ENCODE results near the gene PRKCH. TPM values are rescaled to one million over a fixed set of nuclear protein-coding genes. Genes with fewer than 3 reads are reported as not detected.
A peak's percentile ranks its signal among the peaks of the same experiment; 100 is the strongest.

Gene PRKCH
- total RNA-seq, 1 donor from 2014 or later = 43.0 TPM

DNA sequence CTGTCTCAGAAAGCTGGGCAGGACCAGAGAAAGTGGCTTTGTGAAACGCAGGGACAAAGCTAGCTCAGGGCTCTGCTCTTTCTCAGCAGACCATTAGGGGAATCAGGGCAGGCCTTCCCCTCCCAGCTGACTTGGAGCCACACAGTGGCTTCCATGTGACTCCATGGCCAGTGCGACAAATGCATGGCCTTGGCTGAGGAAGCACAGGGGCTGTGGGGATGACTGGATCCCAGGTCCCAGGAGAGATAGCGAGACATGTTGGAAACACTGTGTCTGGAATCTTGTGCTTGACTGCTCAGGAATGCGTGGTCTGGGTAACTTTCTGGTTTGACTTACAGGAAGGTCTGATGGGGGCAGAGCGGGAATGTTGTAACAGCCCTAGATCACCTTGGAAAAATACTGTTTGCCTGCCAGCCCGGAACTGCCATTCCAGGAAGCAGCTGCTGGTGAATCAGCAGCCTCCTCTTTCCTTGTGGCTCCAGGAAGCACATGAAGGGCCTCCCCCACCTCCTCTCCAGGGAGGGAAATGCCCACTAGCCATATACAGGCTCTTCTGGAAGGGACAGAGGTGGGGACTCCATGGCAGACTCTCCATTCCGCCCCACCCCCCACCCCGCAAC is 240.4 kb downstream of the PRKCH start:
- no peak overlapping the region for H3K4me3 ChIP-seq
- H3K27me3 ChIP-seq = no peaks in the 10 kb centered on the region
- peak overlapping the region; percentile 85 for H3K27ac ChIP-seq
- peaks cover 73% of the 10 kb centered on the region for H3K4me1 ChIP-seq
- DNase-seq (ENCODE audit: extremely low spot score in 2 of 2) = peak in 1 of 2 donors; percentile 96
- H3K9me3 ChIP-seq = no peaks in the 10 kb centered on the region
- H3K36me3 ChIP-seq = no peaks in the 10 kb centered on the region
- TF ChIP-seq POLR2A (IDR thresholded peaks at IDR 0.05) = no peak
- TF ChIP-seq POLR2AphosphoS5 (IDR thresholded peaks at IDR 0.05; ENCODE audit: insufficient read depth in 1 of 2, low read depth in 1 of 2) = peak; percentile 76 to 89
- intact Hi-C loops (cut with DNase I) = no loop called here

DNA sequence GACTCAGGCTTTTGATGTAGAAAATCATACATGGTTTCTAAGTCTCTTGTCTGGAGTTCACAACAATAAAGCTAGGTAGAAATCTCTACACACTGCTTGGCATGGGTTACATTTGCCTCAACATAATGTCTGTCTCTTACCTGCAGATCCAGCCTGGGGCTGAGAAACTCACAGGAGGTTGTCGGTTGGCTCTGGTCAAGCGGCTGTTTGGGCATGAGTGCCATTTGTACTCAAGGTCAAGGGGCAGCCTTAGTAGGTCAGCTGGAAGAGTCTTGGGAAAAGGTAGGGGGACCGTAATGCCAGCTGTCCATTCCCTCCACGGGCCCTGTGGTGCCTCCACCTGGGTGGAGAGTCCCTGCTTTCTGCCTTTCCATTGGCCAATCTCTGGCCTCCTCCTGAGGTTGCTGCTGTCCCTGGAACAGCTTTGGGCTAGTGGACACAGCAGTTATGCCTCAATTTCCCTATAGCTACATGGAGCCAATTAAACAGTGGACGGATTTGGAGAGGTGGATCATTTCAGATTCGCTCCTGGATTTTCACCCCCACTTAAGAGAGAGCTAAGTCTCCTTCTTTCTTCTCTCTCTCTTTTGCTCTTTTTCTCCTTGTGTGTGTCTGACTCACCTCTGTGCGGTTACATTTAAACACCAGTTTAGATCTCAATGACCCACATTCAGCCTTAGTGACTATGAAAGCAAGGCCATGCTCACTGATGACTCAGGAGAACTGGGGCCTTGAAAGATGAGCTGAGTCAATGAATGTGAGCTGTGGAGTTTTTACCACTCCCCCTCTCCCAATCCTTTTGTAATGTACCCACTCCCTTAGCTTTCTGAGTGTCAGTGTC is 241.2 kb downstream of the PRKCH start:
- Histone ChIP-seq H3K4me3 (no peak overlapping the region), H3K27me3 (no peaks in the 10 kb centered on the region), H3K36me3 (no peaks in the 10 kb centered on the region), H3K27ac (peak overlapping the region; percentile 85), H3K9me3 (no peaks in the 10 kb centered on the region), H3K4me1 (peaks cover 74% of the 10 kb centered on the region)
- intact Hi-C loops (cut with DNase I) = no loop called here
- TF ChIP-seq, protein P1, sequence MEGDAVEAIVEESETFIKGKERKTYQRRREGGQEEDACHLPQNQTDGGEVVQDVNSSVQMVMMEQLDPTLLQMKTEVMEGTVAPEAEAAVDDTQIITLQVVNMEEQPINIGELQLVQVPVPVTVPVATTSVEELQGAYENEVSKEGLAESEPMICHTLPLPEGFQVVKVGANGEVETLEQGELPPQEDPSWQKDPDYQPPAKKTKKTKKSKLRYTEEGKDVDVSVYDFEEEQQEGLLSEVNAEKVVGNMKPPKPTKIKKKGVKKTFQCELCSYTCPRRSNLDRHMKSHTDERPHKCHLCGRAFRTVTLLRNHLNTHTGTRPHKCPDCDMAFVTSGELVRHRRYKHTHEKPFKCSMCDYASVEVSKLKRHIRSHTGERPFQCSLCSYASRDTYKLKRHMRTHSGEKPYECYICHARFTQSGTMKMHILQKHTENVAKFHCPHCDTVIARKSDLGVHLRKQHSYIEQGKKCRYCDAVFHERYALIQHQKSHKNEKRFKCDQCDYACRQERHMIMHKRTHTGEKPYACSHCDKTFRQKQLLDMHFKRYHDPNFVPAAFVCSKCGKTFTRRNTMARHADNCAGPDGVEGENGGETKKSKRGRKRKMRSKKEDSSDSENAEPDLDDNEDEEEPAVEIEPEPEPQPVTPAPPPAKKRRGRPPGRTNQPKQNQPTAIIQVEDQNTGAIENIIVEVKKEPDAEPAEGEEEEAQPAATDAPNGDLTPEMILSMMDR (IDR thresholded peaks at IDR 0.05) = no peak
- TF ChIP-seq POLR2AphosphoS5 (IDR thresholded peaks at IDR 0.05; ENCODE audit: insufficient read depth in 1 of 2, low read depth in 1 of 2) = peak in 1 of 2 donors; percentile 29
- DNase-seq (ENCODE audit: extremely low spot score in 2 of 2) = no peak

DNA sequence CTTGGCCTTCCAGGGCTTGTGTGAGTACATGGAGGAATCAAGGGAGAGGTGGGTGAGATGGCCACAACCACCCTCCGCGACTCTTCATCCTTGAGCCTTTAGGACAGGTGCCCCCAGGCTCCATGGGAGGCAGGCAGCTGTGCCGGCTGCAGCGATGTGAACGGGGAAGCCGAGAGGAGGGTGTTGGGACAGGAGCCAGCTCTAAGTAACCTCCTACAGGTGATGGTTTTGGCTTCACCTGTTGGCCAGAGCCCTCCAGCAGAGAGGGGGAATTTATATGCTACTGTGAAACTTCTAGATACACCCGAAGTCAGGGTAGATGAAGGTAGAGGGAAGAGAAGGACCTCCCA is 241.8 kb downstream of the PRKCH start:
- Histone ChIP-seq H3K36me3 (no peaks in the 10 kb centered on the region), H3K27ac (peak overlapping the region; percentile 85), H3K9me3 (no peaks in the 10 kb centered on the region), H3K4me1 (peaks cover 80% of the 10 kb centered on the region), H3K4me3 (no peak overlapping the region), H3K27me3 (no peaks in the 10 kb centered on the region)
- DNase-seq (ENCODE audit: extremely low spot score in 2 of 2) = no peak
- intact Hi-C loops (cut with DNase I) = no loop called here
- no peak for TF ChIP-seq POLR2A (IDR thresholded peaks at IDR 0.05)
- no peak for TF ChIP-seq POLR2AphosphoS5 (IDR thresholded peaks at IDR 0.05; ENCODE audit: insufficient read depth in 1 of 2, low read depth in 1 of 2)
- TF ChIP-seq, protein P1 (IDR thresholded peaks at IDR 0.05) = no peak

DNA sequence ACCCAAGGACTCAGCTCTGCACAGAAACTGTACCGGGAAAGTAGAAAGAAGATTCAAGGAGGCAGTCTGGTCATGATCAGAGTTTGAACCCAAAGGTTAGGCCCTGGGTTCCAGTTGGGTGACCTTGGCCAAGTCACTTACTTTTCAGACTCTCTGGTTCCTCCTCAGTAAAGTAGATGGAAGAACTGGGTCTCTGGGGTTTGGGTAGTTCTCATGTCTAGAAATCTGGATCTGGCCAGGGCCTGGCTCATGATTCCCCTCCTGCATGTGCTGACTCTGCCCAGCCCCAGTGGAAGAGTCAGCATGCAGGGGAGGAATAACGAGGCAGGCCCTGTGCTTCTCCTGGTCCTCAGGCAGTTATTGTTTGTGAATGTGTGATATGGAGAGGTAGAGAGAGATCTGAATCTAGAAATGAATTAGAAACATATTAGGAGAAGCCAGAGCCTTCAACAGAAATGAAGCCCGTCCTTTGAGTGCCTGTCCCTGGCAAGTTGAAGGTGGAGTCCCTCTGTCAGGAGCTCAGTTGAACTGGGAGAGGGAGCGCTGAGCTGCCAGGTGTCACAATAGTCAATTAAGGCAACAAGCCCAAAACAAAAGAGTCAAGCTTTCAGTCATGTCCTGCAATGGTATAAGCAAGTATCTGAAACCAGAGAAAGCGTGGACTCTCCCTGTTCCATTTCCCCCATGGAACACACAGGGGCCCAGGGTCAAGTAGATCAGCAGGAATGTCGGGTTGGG is 242.7 kb downstream of the PRKCH start:
- TF ChIP-seq, protein P1 (IDR thresholded peaks at IDR 0.05) = no peak
- TF ChIP-seq POLR2AphosphoS5 (IDR thresholded peaks at IDR 0.05; ENCODE audit: insufficient read depth in 1 of 2, low read depth in 1 of 2) (no peak), POLR2A (IDR thresholded peaks at IDR 0.05) (no peak)
- Histone ChIP-seq H3K27ac (peak overlapping the region; percentile 85), H3K36me3 (no peaks in the 10 kb centered on the region), H3K27me3 (no peaks in the 10 kb centered on the region), H3K4me3 (no peak overlapping the region), H3K4me1 (peaks cover 89% of the 10 kb centered on the region), H3K9me3 (no peaks in the 10 kb centered on the region)
- no peak for DNase-seq (ENCODE audit: extremely low spot score in 2 of 2)
- intact Hi-C loops (cut with DNase I) = no loop called here

DNA sequence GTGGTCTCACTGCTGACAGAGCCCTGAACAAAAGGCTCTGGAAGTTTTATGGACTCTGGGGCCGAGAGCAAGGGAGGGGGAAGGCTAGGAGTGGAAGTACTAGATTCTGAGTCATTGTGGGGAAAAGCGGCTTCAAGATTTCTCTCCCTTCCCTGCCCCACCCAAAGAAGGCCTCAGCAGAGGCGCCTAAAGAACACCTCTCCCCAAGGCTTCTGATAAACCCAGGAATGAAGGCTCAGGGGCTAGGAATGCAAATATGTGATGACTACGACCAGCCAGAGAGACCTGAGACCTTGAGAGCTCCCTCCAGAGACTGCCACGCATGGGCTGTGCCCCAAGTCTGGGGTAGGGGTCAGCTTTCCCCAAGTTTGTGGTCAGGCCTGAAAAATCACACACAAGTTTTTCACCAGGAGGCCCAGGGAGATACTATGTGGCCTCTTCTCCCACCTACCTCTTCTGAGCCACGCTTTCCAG is 243.3 kb downstream of the PRKCH start:
- Histone ChIP-seq H3K9me3 (no peaks in the 10 kb centered on the region), H3K27ac (peak overlapping the region; percentile 85), H3K27me3 (no peaks in the 10 kb centered on the region), H3K36me3 (no peaks in the 10 kb centered on the region), H3K4me3 (no peak overlapping the region), H3K4me1 (peaks cover 90% of the 10 kb centered on the region)
- TF ChIP-seq POLR2A (IDR thresholded peaks at IDR 0.05) (no peak), POLR2AphosphoS5 (IDR thresholded peaks at IDR 0.05; ENCODE audit: insufficient read depth in 1 of 2, low read depth in 1 of 2) (peak in 1 of 2 donors; percentile 42)
- TF ChIP-seq, protein P1 (IDR thresholded peaks at IDR 0.05) = no peak
- intact Hi-C loops (cut with DNase I) = no loop called here
- DNase-seq (ENCODE audit: extremely low spot score in 2 of 2) = no peak
